ENCODE results near the gene TNFRSF21. TPM values are rescaled to one million over a fixed set of nuclear protein-coding genes. Genes with fewer than 3 reads are reported as not detected.
A peak's percentile ranks its signal among the peaks of the same experiment; 100 is the strongest.

TNFRSF21 gene, protein sequence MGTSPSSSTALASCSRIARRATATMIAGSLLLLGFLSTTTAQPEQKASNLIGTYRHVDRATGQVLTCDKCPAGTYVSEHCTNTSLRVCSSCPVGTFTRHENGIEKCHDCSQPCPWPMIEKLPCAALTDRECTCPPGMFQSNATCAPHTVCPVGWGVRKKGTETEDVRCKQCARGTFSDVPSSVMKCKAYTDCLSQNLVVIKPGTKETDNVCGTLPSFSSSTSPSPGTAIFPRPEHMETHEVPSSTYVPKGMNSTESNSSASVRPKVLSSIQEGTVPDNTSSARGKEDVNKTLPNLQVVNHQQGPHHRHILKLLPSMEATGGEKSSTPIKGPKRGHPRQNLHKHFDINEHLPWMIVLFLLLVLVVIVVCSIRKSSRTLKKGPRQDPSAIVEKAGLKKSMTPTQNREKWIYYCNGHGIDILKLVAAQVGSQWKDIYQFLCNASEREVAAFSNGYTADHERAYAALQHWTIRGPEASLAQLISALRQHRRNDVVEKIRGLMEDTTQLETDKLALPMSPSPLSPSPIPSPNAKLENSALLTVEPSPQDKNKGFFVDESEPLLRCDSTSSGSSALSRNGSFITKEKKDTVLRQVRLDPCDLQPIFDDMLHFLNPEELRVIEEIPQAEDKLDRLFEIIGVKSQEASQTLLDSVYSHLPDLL
- 1.4 and 2.1 TPM in 2 replicates for total RNA-seq

DNA sequence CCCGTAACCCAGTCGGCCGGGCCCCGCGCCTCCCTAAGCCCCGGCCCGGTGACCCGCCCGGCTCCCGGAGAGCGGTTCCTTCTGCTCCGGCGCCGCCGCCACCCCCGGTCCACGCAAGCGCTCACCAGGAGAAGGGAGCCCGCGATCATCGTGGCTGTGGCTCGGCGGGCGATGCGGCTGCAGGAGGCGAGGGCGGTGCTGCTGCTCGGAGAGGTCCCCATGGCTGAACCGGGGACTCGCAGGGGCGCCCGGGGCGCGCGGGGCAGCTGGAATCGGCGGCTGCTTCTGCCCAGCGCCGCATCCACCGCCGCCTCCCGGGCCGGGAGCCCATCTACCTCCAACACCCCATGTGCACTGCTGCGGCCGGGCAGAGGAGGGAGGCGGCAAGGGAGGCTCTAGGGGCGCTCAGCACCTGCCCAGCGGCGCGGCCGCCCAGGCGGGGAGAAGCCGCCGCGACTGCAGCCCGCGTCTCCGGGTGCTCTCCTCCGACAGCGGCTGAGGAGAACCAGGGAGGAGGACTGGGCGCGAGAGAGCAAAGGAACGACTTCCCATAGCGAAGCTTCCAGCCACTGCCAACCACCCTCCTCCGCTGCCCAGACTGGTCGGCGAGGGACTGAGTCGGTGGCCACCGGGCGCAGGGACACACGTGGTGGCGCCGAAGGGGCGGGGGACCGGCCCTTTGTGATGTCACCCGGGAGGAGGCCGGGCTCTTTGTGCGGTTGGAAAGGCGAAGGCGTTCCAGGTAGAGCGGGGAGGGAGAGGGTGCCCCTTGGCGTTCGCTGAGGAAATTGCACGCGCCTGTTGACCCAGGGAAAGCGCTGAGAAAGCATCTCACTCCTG is at the start of gene TNFRSF21:
TNFRSF21 (minus strand) TSS at position 615 of the 840 bp plus-strand sequence; CDS start at position 221, 394 bp downstream.
- peak within 1 kb of the TSS; percentile 79 for H3K4me3 ChIP-seq (ENCODE audit: insufficient read depth, low read length)
- H2AFZ ChIP-seq (ENCODE audit: low read length): peak within 1 kb of the TSS; percentile 91
- no peaks in the 10 kb centered on the region for H3K9me3 ChIP-seq (ENCODE audit: low read depth, low read length)
- H3K79me2 ChIP-seq (ENCODE audit: insufficient read depth, low read length): no peaks in the 10 kb centered on the region
- H3K4me1 ChIP-seq (ENCODE audit: insufficient read depth, low read length): peaks cover 7% of the 10 kb centered on the region
- no peaks in the 10 kb centered on the region for H4K20me1 ChIP-seq (ENCODE audit: insufficient read depth, low read length)
- no peak within 1 kb of the TSS for H3K27ac ChIP-seq (ENCODE audit: low read depth, low read length)
- peaks cover 33% of the 10 kb centered on the region for H3K27me3 ChIP-seq (ENCODE audit: insufficient read depth, low read length)
- TF ChIP-seq, protein P1, sequence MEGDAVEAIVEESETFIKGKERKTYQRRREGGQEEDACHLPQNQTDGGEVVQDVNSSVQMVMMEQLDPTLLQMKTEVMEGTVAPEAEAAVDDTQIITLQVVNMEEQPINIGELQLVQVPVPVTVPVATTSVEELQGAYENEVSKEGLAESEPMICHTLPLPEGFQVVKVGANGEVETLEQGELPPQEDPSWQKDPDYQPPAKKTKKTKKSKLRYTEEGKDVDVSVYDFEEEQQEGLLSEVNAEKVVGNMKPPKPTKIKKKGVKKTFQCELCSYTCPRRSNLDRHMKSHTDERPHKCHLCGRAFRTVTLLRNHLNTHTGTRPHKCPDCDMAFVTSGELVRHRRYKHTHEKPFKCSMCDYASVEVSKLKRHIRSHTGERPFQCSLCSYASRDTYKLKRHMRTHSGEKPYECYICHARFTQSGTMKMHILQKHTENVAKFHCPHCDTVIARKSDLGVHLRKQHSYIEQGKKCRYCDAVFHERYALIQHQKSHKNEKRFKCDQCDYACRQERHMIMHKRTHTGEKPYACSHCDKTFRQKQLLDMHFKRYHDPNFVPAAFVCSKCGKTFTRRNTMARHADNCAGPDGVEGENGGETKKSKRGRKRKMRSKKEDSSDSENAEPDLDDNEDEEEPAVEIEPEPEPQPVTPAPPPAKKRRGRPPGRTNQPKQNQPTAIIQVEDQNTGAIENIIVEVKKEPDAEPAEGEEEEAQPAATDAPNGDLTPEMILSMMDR (IDR thresholded peaks at IDR 0.05; ENCODE audit: extremely low read depth, low read depth, low read length): peak; percentile 93
- H3K4me2 ChIP-seq (ENCODE audit: insufficient read depth, low read length): peak within 1 kb of the TSS; percentile 96
- peak; percentile 97 for DNase-seq (ENCODE audit: insufficient read length, low spot score, missing footprints)
- H3K36me3 ChIP-seq (ENCODE audit: insufficient read depth, low read length): no peaks in the 10 kb centered on the region

DNA sequence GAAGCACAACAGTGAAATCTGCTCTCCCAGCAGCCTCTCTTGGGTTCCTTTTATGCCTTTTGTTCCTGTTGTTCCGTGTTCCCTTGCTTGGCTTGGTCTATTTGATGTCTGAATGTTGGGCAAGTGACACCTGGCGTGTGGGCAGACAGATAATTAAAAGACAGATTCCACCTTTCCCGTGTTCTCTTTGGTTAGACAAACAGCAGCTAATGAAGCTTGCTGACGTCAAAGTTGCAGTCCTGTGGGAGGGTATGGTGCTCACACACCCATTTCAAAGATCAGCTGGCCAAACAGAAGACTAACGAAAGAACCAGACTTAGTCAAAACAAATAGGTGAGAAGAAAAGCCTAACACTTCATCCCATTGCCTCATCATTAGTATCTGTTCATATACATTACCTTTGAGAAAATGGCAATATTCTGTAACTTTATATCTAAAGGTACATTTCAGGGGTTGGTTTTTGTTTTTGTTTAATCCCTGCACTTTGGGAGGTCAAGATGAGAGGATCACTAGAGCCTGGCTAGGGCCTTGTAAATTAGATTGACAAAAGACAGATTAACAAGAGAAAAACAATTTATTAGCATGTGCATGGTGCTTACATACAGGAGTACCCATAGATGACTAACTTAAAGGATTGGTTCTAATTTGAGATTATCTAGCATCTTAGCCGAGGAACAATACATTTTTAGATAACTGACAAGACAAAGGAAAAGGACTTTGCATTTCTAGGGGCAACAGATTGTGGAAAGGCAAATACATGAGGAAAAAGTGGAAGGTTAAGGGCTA is 48.9 kb upstream of the TNFRSF21 start:
- Histone ChIP-seq H2AFZ (ENCODE audit: low read length) (no peak overlapping the region), H3K9me3 (ENCODE audit: low read depth, low read length) (no peaks in the 10 kb centered on the region), H4K20me1 (ENCODE audit: insufficient read depth, low read length) (no peaks in the 10 kb centered on the region), H3K4me1 (ENCODE audit: insufficient read depth, low read length) (no peaks in the 10 kb centered on the region), H3K27ac (ENCODE audit: low read depth, low read length) (no peak overlapping the region), H3K4me2 (ENCODE audit: insufficient read depth, low read length) (no peak overlapping the region), H3K79me2 (ENCODE audit: insufficient read depth, low read length) (no peaks in the 10 kb centered on the region), H3K36me3 (ENCODE audit: insufficient read depth, low read length) (no peaks in the 10 kb centered on the region), H3K4me3 (ENCODE audit: insufficient read depth, low read length) (no peak overlapping the region), H3K27me3 (ENCODE audit: insufficient read depth, low read length) (no peaks in the 10 kb centered on the region)
- TF ChIP-seq, protein P1 (IDR thresholded peaks at IDR 0.05; ENCODE audit: extremely low read depth, low read depth, low read length): no peak
- DNase-seq (ENCODE audit: insufficient read length, low spot score, missing footprints): no peak

DNA sequence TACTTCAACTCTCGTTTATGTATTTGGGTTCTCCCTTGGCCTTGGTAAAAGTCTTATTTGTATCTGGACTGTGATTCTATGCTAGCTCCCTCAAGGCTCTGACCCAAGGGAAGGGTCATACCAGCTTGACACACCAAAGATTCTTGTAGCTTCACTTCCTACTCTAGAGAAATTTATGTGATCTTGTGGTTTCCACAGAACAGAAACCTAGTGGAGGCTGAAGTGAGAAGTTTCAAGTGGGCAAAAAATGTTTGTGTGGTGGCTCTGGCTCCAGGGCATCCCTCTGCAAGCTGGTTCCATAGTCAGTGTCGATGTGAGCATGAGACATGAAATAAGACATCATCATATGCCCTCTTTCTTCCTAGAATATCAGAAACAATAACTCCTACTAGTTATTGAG is 48.1 kb upstream of the TNFRSF21 start:
- TF ChIP-seq, protein P1 (IDR thresholded peaks at IDR 0.05; ENCODE audit: extremely low read depth, low read depth, low read length): no peak
- Histone ChIP-seq H3K36me3 (ENCODE audit: insufficient read depth, low read length) (no peaks in the 10 kb centered on the region), H2AFZ (ENCODE audit: low read length) (no peak overlapping the region), H3K4me3 (ENCODE audit: insufficient read depth, low read length) (no peak overlapping the region), H3K9me3 (ENCODE audit: low read depth, low read length) (no peaks in the 10 kb centered on the region), H3K27ac (ENCODE audit: low read depth, low read length) (no peak overlapping the region), H3K4me2 (ENCODE audit: insufficient read depth, low read length) (no peak overlapping the region), H4K20me1 (ENCODE audit: insufficient read depth, low read length) (no peaks in the 10 kb centered on the region), H3K79me2 (ENCODE audit: insufficient read depth, low read length) (no peaks in the 10 kb centered on the region), H3K27me3 (ENCODE audit: insufficient read depth, low read length) (no peaks in the 10 kb centered on the region), H3K4me1 (ENCODE audit: insufficient read depth, low read length) (no peaks in the 10 kb centered on the region)
- no peak for DNase-seq (ENCODE audit: insufficient read length, low spot score, missing footprints)

Measured in osteoblast (primary cell).